HepG2 (cell line): ENCODE measurements around the gene WDR35. TPM values are rescaled to one million over a fixed set of nuclear protein-coding genes. Genes with fewer than 3 reads are reported as not detected.

Experiments
- CSRNP1 ChIP-seq: sonication (generic); formaldehyde crosslinking; IDR thresholded peaks from 2 replicates; pipeline ENCODE4 v1.8.1; 2023; ENCODE audit warnings: mild to moderate bottlenecking, missing genetic modification reagents
- KAT7 ChIP-seq: IDR thresholded peaks from 2 replicates; pipeline ENCODE4 v1.6.1; 2018; ENCODE audit warnings: borderline replicate concordance, missing compliant biosample characterization
- KDM6A ChIP-seq: IDR thresholded peaks from 2 replicates; pipeline ENCODE4 v1.6.1; 2016; ENCODE audit warnings: low read depth
- LCORL ChIP-seq, 2 experiments: fragments of 450-650 bp in 1 of 2; sonication (generic) in 1 of 2; formaldehyde crosslinking in 1 of 2; IDR thresholded peaks; 2 replicates each; pipeline versions ENCODE4 v1.5.0 to v1.6.1; 2017 to 2020; ENCODE audit warnings: antibody characterized with exemption in 1 of 2, missing genetic modification reagents in 1 of 2
- NR0B2 ChIP-seq: sonication (generic); formaldehyde crosslinking; IDR thresholded peaks from 2 replicates; pipeline ENCODE4 v1.4.0; 2020; ENCODE audit warnings: mild to moderate bottlenecking, missing genetic modification reagents
- PHF20 ChIP-seq: sonication (generic); formaldehyde crosslinking; IDR thresholded peaks from 2 replicates; pipeline ENCODE4 v1.5.0; 2020; ENCODE audit warnings: mild to moderate bottlenecking, missing genetic modification reagents
- PITX1 ChIP-seq: sonication (generic); formaldehyde crosslinking; IDR thresholded peaks from 2 replicates; pipeline ENCODE4 v1.5.1; 2020; ENCODE audit warnings: mild to moderate bottlenecking, missing genetic modification reagents
- RAD51 ChIP-seq: fragments of 450-650 bp; IDR thresholded peaks from 2 replicates; pipeline ENCODE4 v1.6.1; 2016; ENCODE audit warnings: borderline replicate concordance
- RARA ChIP-seq: IDR thresholded peaks from 2 replicates; pipeline ENCODE4 v1.6.1; 2016; ENCODE audit warnings: missing genetic modification reagents, missing compliant biosample characterization
- SSRP1 ChIP-seq: IDR thresholded peaks from 2 replicates; pipeline ENCODE4 v1.6.1; 2016; ENCODE audit warnings: control low read depth
- STAG1 ChIP-seq: sonication (generic); formaldehyde crosslinking; IDR thresholded peaks from 2 replicates; pipeline ENCODE4 v1.4.0; 2020; ENCODE audit warnings: missing genetic modification reagents
- TAF1 ChIP-seq: sonication (generic); formaldehyde crosslinking; IDR thresholded peaks from 2 replicates; pipeline ENCODE4 v1.4.0; 2020; ENCODE audit warnings: missing genetic modification reagents
- TBX2 ChIP-seq: sonication (generic); formaldehyde crosslinking; IDR thresholded peaks from 2 replicates; pipeline ENCODE4 v1.5.0; 2020; ENCODE audit warnings: missing genetic modification reagents, mild to moderate bottlenecking, borderline replicate concordance
- TFDP1 ChIP-seq: IDR thresholded peaks from 2 replicates; pipeline ENCODE4 v1.6.1; 2016; ENCODE audit warnings: missing compliant biosample characterization, missing genetic modification reagents, borderline replicate concordance
- ZFP1 ChIP-seq: IDR thresholded peaks from 2 replicates; pipeline ENCODE4 v1.6.1; 2016
- ZGPAT ChIP-seq: IDR thresholded peaks from 2 replicates; pipeline ENCODE4 v1.6.1; 2016; ENCODE audit warnings: mild to moderate bottlenecking
- ZNF232 ChIP-seq: sonication (generic); formaldehyde crosslinking; IDR thresholded peaks from 2 replicates; pipeline ENCODE4 v1.4.0; 2020; ENCODE audit warnings: missing genetic modification reagents, borderline replicate concordance
- ZNF282 ChIP-seq: fragments of 450-650 bp; IDR thresholded peaks from 2 replicates; pipeline ENCODE4 v1.6.1; 2018; ENCODE audit not compliant: partially characterized antibody
- ZNF329 ChIP-seq: sonication (generic); formaldehyde crosslinking; IDR thresholded peaks from 2 replicates; pipeline ENCODE4 v1.9.0; 2021; ENCODE audit warnings: low read depth, mild to moderate bottlenecking, missing genetic modification reagents
- ZNF343 ChIP-seq: sonication (generic); formaldehyde crosslinking; IDR thresholded peaks from 2 replicates; pipeline ENCODE4 v1.4.0; 2020; ENCODE audit warnings: mild to moderate bottlenecking, missing genetic modification reagents
- ZNF367 ChIP-seq: sonication (generic); formaldehyde crosslinking; IDR thresholded peaks from 2 replicates; pipeline ENCODE4 v1.4.0; 2020; ENCODE audit warnings: missing genetic modification reagents, borderline replicate concordance
- ZNF430 ChIP-seq: sonication (generic); formaldehyde crosslinking; IDR thresholded peaks from 2 replicates; pipeline ENCODE4 v1.9.0; 2021; ENCODE audit warnings: mild to moderate bottlenecking, missing genetic modification reagents
- ZNF644 ChIP-seq: IDR thresholded peaks from 2 replicates; pipeline ENCODE4 v1.6.1; 2016; ENCODE audit warnings: low read depth
- ZNF691 ChIP-seq: sonication (generic); formaldehyde crosslinking; IDR thresholded peaks from 2 replicates; pipeline ENCODE4 v1.4.0; 2020; ENCODE audit warnings: missing genetic modification reagents, low read depth, mild to moderate bottlenecking, borderline replicate concordance
- ZNF883 ChIP-seq: sonication (generic); formaldehyde crosslinking; IDR thresholded peaks from 2 replicates; pipeline ENCODE4 v1.5.1; 2020; ENCODE audit warnings: mild to moderate bottlenecking, missing genetic modification reagents; ENCODE audit errors: not compliant biosample characterization
- polyA plus RNA-seq, 8 experiments: library from polyadenylated mRNA; depleted of rRNA in 3 of 8; stranded (reverse) in 7 of 8; unstranded in 1 of 8; fragments of >200 nt; fragmentation: Illumina TruSeq in 4 of 8; extraction: Trizol in 4 of 8; gene quantifications; 2 replicates each; pipeline versions ENCODE4 v1.2.1 to v1.2.3, GENCODE V29; 2011 to 2016; ENCODE audit warnings: low read depth in 4 of 8, missing spikeins in 1 of 8, mixed read lengths in 1 of 8; ENCODE audit not compliant: insufficient read depth in 1 of 8
- total RNA-seq, 5 experiments: library from RNA; depleted of rRNA; stranded (reverse); fragments of >200 nt; fragmentation: Illumina TruSeq; extraction: Trizol; gene quantifications; 2 replicates each; pipeline ENCODE4 v1.2.3, GENCODE V29; 2016; ENCODE audit warnings: low read depth in 1 of 5

WDR35 gene
- total and polyA plus RNA-seq, 2 of the 13 experiments (the other 11 are each of a cell fraction or from before 2014, with no cell fraction given) = 11.1 to 19.6 TPM

- no peak for TF ChIP-seq LCORL (IDR thresholded peaks at IDR 0.05)
- TF ChIP-seq LCORL (CRISPR knock-in tag; IDR thresholded peaks at IDR 0.05) = peak; percentile 83
- TF ChIP-seq ZNF329 (CRISPR knock-in tag) = peak; percentile 73; the same call in 1 of the 2 replicates
- no peak for TF ChIP-seq ZNF367 (CRISPR knock-in tag)
- no peak; the same call in 1 of the 2 replicates for TF ChIP-seq ZNF691
- TF ChIP-seq CSRNP1 = peak; percentile 77
- no peak; the same call in 1 of the 2 replicates for TF ChIP-seq RARA (CRISPR knock-in tag)
- peak; percentile 45; the same call in 1 of the 2 replicates for TF ChIP-seq TAF1
- TF ChIP-seq ZGPAT (CRISPR knock-in tag) = peak; percentile 80; the same call in 1 of the 2 replicates
- no peak for TF ChIP-seq ZNF644 (CRISPR knock-in tag)
- TF ChIP-seq RAD51 = no peak
- TF ChIP-seq PHF20 (CRISPR knock-in tag) = peak; percentile 57
- no peak for TF ChIP-seq ZNF282
- TF ChIP-seq TFDP1 (CRISPR knock-in tag) = peak; percentile 75
- TF ChIP-seq ZNF343 (CRISPR knock-in tag) = 0 out of 2 replicates have a peak, but pooled peaks have one; percentile 34
- TF ChIP-seq ZNF883 (CRISPR knock-in tag) = peak; percentile 38
- TF ChIP-seq ZNF232 = peak; percentile 55; the same call in 1 of the 2 replicates
- no peak; the same call in 1 of the 2 replicates for TF ChIP-seq ZNF430 (CRISPR knock-in tag)
- 0 out of 2 replicates have a peak, but pooled peaks have one; percentile 5 for TF ChIP-seq PITX1 (CRISPR knock-in tag)
- no peak for TF ChIP-seq KAT7 (CRISPR knock-in tag)
- TF ChIP-seq KDM6A = no peak
- TF ChIP-seq STAG1 (CRISPR knock-in tag) = 0 out of 2 replicates have a peak, but pooled peaks have one; percentile 12
- peak; percentile 9; the same call in 1 of the 2 replicates for TF ChIP-seq TBX2 (CRISPR knock-in tag)
- peak; percentile 76; the same call in 1 of the 2 replicates for TF ChIP-seq SSRP1 (CRISPR knock-in tag)
- no peak for TF ChIP-seq ZFP1
- TF ChIP-seq NR0B2 (CRISPR knock-in tag) = 0 out of 2 replicates have a peak, but pooled peaks have one; percentile 23
These were observed 22.6 kb upstream of the WDR35 start, which contains the start of gene MATN3 (continued) for GRCh38 chr2:20012282-20013125.
